Esophagus muscularis mucosa (tissue), 4 donors: ENCODE data around the gene LPAR1. TPM values are rescaled to one million over a fixed set of nuclear protein-coding genes. Genes with fewer than 3 reads are reported as not detected.

ENCODE experiments used
- DNase-seq: peaks from one replicate; pipeline ENCODE4 v3.0.0-alpha.2; 2017; ENCODE audit errors: extremely low spot score
- H3K27ac ChIP-seq, 4 donors: fragments of 200-600 bp; sonication (generic); replicated peaks in 1 of 4; 1 replicate in 3 of 4; 2 replicates in 1 of 4; pipeline ENCODE4 v1.5.1; 2016 to 2019; ENCODE audit warnings: mild to moderate bottlenecking in 1 of 4
- H3K27me3 ChIP-seq, 4 donors: fragments of 200-600 bp; sonication (generic); one replicate each; pipeline versions ENCODE4 v1.5.1 to v1.6.0; 2016 to 2019
- H3K36me3 ChIP-seq, 4 donors: fragments of 200-600 bp; sonication (generic); one replicate each; pipeline ENCODE4 v1.5.1; 2016 to 2019
- H3K4me1 ChIP-seq, 4 donors: fragments of 200-600 bp; sonication (generic); one replicate each; pipeline ENCODE4 v1.5.1; 2016 to 2019
- H3K4me3 ChIP-seq, 4 donors: fragments of 200-600 bp; sonication (generic); 1 replicate in 2 of 4; 2 replicates in 2 of 4; pipeline ENCODE4 v1.5.1; 2016 to 2019; ENCODE audit warnings: mild to moderate bottlenecking in 4 of 4, moderate library complexity in 1 of 4
- H3K9me3 ChIP-seq, 4 donors: fragments of 200-600 bp; sonication (generic); 1 replicate in 3 of 4; 2 replicates in 1 of 4; pipeline ENCODE4 v1.5.1; 2016 to 2019
- CTCF ChIP-seq, 3 experiments: fragments of 200-600 bp in 2 of 3; fragments of 450-650 bp in 1 of 3; sonication (generic) in 2 of 3; IDR thresholded peaks; one replicate each; pipeline ENCODE4 v1.5.1; 2017 to 2019; ENCODE audit warnings: antibody characterized with exemption in 3 of 3, mild to moderate bottlenecking in 2 of 3, moderate library complexity in 1 of 3
- EP300 ChIP-seq: sonication (generic); formaldehyde crosslinking; IDR thresholded peaks from one replicate; pipeline ENCODE4 v1.6.1; 2017; ENCODE audit warnings: antibody characterized with exemption
- POLR2A ChIP-seq: fragments of 450-650 bp; IDR thresholded peaks from one replicate; pipeline ENCODE4 v1.6.1; 2017; ENCODE audit warnings: antibody characterized with exemption, moderate library complexity, mild to moderate bottlenecking, low read depth
- POLR2AphosphoS5 ChIP-seq, 2 donors: sonication (generic); formaldehyde crosslinking; IDR thresholded peaks; one replicate each; pipeline ENCODE4 v1.6.1; 2017; ENCODE audit warnings: antibody characterized with exemption in 2 of 2
- WGBS: methylation state at CpG from one replicate; pipeline ENCODE4 v1.1.5; 2018; 5-methylcytosine and 5-hydroxymethylcytosine counted together
- intact Hi-C: fragments of 100-400 bp; cut with DNase I; formaldehyde crosslinking; loops from one replicate; pipeline ENCODE4 v1.15.1; 2023
- total RNA-seq, 4 donors: library from RNA; depleted of rRNA; stranded (reverse); fragments of >200 nt; gene quantifications; one replicate each; pipeline versions ENCODE4 v1.1.0 to v1.2.1, GENCODE V29; 2016

The LPAR1 gene
- total RNA-seq, 4 donors from 2014 or later, result 34.1 to 55.5 (median 48.8) TPM

GRCh38 chr9:110936719-110937452 is 101.4 kb downstream of the LPAR1 start:
- Histone ChIP-seq H3K4me3 (no peak overlapping the region), H3K36me3 (no peaks in the 10 kb centered on the region), H3K9me3 (no peaks in the 10 kb centered on the region), H3K4me1 (peaks cover 0 to 25% (median 2%) of the 10 kb centered on the region in 4 donors), H3K27me3 (no peaks in the 10 kb centered on the region), H3K27ac (peak overlapping the region; percentile 22 to 55 (median 48))
- 37% methylated on average over 3 of the region's 3 CpGs for WGBS
- intact Hi-C loops, result no loop called here
- DNase-seq, result no peak
- TF ChIP-seq POLR2A (no peak), EP300 (no peak), CTCF (IDR thresholded peaks at IDR 0.05) (no peak), POLR2AphosphoS5 (IDR thresholded peaks at IDR 0.05) (no peak)

GRCh38 chr9:110936237-110936636 is 102.0 kb downstream of the LPAR1 start:
- peak overlapping the region; percentile 22 to 55 (median 48) for H3K27ac ChIP-seq
- TF ChIP-seq EP300 (no peak), POLR2AphosphoS5 (IDR thresholded peaks at IDR 0.05) (no peak), CTCF (IDR thresholded peaks at IDR 0.05) (no peak), POLR2A (no peak)
- WGBS, result 81% methylated on average over 3 of the region's 3 CpGs
- no peaks in the 10 kb centered on the region for H3K36me3 ChIP-seq
- intact Hi-C loops, result no loop called here
- no peaks in the 10 kb centered on the region for H3K27me3 ChIP-seq
- no peaks in the 10 kb centered on the region for H3K9me3 ChIP-seq
- no peak overlapping the region for H3K4me3 ChIP-seq
- H3K4me1 ChIP-seq, result peaks cover 0 to 25% (median 2%) of the 10 kb centered on the region in 4 donors
- no peak for DNase-seq

- intact Hi-C loops, result no loop called here
- Histone ChIP-seq H3K36me3 (no peaks in the 10 kb centered on the region), H3K4me1 (peaks cover 0 to 25% (median 2%) of the 10 kb centered on the region in 4 donors), H3K4me3 (no peak overlapping the region), H3K9me3 (no peaks in the 10 kb centered on the region), H3K27me3 (no peaks in the 10 kb centered on the region), H3K27ac (peak overlapping the region in 3 of 4 donors; percentile 22 to 51 (median 44))
- 85% methylated on average over 3 of the region's 3 CpGs for WGBS
- DNase-seq, result no peak
- TF ChIP-seq POLR2A, result no peak
- no peak for TF ChIP-seq POLR2AphosphoS5 (IDR thresholded peaks at IDR 0.05)
- no peak for TF ChIP-seq CTCF (IDR thresholded peaks at IDR 0.05)
- TF ChIP-seq EP300, result no peak
These were observed 102.4 kb downstream of the LPAR1 start for GRCh38 chr9:110935829-110936228.

GRCh38 chr9:110933350-110934001 is 104.8 kb downstream of the LPAR1 start:
- intact Hi-C loops, result no loop called here
- TF ChIP-seq CTCF (IDR thresholded peaks at IDR 0.05) (no peak), POLR2A (no peak), EP300 (no peak), POLR2AphosphoS5 (IDR thresholded peaks at IDR 0.05) (no peak)
- WGBS, result 68% methylated on average over 4 of the region's 4 CpGs
- Histone ChIP-seq H3K9me3 (no peaks in the 10 kb centered on the region), H3K4me3 (no peak overlapping the region), H3K36me3 (no peaks in the 10 kb centered on the region), H3K27me3 (no peaks in the 10 kb centered on the region), H3K27ac (no peak overlapping the region), H3K4me1 (peaks cover 0 to 23% (median 2%) of the 10 kb centered on the region in 4 donors)
- no peak for DNase-seq
